ENCODE results near the gene FOSL2.

- no peak for TF ChIP-seq CTCF (IDR thresholded peaks at IDR 0.05)
- no peak for TF ChIP-seq POLR2A (IDR thresholded peaks at IDR 0.05)
Measured at GRCh38 chr2:28413152-28413898, 20.7 kb downstream of the FOSL2 start.
